Neural progenitor cell (in vitro differentiated cells): Measurements from ENCODE around the gene CBY1. TPM values are rescaled to one million over a fixed set of nuclear protein-coding genes. Genes with fewer than 3 reads are reported as not detected.

Source experiments
- DNase-seq: peaks from one replicate; pipeline ENCODE4 v3.0.0-alpha.2; 2016; ENCODE audit warnings: low spot score
- H2AFZ ChIP-seq: fragments of 200-600 bp; sonication (generic); replicated peaks from 2 replicates; pipeline ENCODE4 v1.6.1; 2016; ENCODE audit warnings: antibody characterized with exemption
- H3F3A ChIP-seq: fragments of 200-600 bp; sonication (generic); 2 replicates; pipeline ENCODE4 v1.6.1; 2016; ENCODE audit warnings: antibody characterized with exemption, low read depth
- H3K27ac ChIP-seq: fragments of 200-600 bp; sonication (generic); 2 replicates; pipeline ENCODE4 v1.5.1; 2016; ENCODE audit warnings: mild to moderate bottlenecking
- H3K27me3 ChIP-seq: fragments of 200-600 bp; sonication (generic); 2 replicates; pipeline ENCODE4 v1.6.1; 2016; ENCODE audit warnings: mild to moderate bottlenecking, moderate library complexity
- H3K36me3 ChIP-seq: fragments of 200-600 bp; sonication (generic); 2 replicates; pipeline ENCODE4 v1.5.1; 2016
- H3K4me1 ChIP-seq: fragments of 200-600 bp; sonication (generic); 2 replicates; pipeline ENCODE4 v1.6.1; 2016; ENCODE audit warnings: mixed run types
- H3K4me2 ChIP-seq: fragments of 200-600 bp; sonication (generic); 2 replicates; pipeline ENCODE4 v1.6.1; 2016
- H3K4me3 ChIP-seq: fragments of 200-600 bp; sonication (generic); 2 replicates; pipeline ENCODE4 v1.5.1; 2016
- H3K79me2 ChIP-seq: fragments of 200-600 bp; sonication (generic); 2 replicates; pipeline ENCODE4 v1.6.1; 2016; ENCODE audit warnings: low read depth
- H3K9ac ChIP-seq: fragments of 200-600 bp; sonication (generic); 2 replicates; pipeline ENCODE4 v1.6.1; 2016
- H3K9me3 ChIP-seq: fragments of 200-600 bp; sonication (generic); 2 replicates; pipeline ENCODE4 v1.5.1; 2016; ENCODE audit warnings: low read depth
- H4K20me1 ChIP-seq: fragments of 200-600 bp; sonication (generic); 2 replicates; pipeline ENCODE4 v1.6.1; 2016; ENCODE audit warnings: low read depth
- H3K27ac Mint-ChIP-seq: 3 replicates; pipeline ENCODE4 v1.8.0; 2021; ENCODE audit warnings: mixed read lengths
- H3K27me3 Mint-ChIP-seq: 2 replicates; pipeline ENCODE4 v1.8.0; 2022; ENCODE audit warnings: low read depth, mild to moderate bottlenecking, inconsistent platforms, moderate library complexity, mixed read lengths; ENCODE audit not compliant: insufficient read depth
- H3K36me3 Mint-ChIP-seq: 3 replicates; pipeline ENCODE4 v1.8.0; 2021; ENCODE audit warnings: mixed read lengths
- H3K4me1 Mint-ChIP-seq: 3 replicates; pipeline ENCODE4 v1.8.0; 2021; ENCODE audit warnings: mixed read lengths
- H3K4me3 Mint-ChIP-seq: 3 replicates; pipeline ENCODE4 v1.8.0; 2021; ENCODE audit warnings: mild to moderate bottlenecking, moderate library complexity, mixed read lengths
- H3K9me3 Mint-ChIP-seq: 3 replicates; pipeline ENCODE4 v1.8.0; 2020; ENCODE audit warnings: mixed read lengths
- EZH2 ChIP-seq: fragments of 200-600 bp; sonication (generic); IDR thresholded peaks from 2 replicates; pipeline ENCODE4 v1.6.1; 2017; ENCODE audit warnings: antibody characterized with exemption, mild to moderate bottlenecking, moderate library complexity
- EZH2phosphoT487 ChIP-seq: fragments of 200-600 bp; sonication (generic); IDR thresholded peaks from 2 replicates; pipeline ENCODE4 v1.6.1; 2017; ENCODE audit warnings: antibody characterized with exemption
- total RNA-seq: library from RNA; depleted of rRNA; stranded (reverse); fragments of >200 nt; gene quantifications from 2 replicates; pipeline ENCODE4 v1.2.3, GENCODE V29; 2015; ENCODE audit warnings: low replicate concordance
- TF ChIP-seq, protein P1 (sequence below): fragments of 200-600 bp; sonication (generic); IDR thresholded peaks from 2 replicates; pipeline ENCODE4 v1.5.1; 2017; ENCODE audit warnings: antibody characterized with exemption, mild to moderate bottlenecking

Gene CBY1
- total RNA-seq, 1 donor from 2014 or later, result 25.8 TPM

DNA sequence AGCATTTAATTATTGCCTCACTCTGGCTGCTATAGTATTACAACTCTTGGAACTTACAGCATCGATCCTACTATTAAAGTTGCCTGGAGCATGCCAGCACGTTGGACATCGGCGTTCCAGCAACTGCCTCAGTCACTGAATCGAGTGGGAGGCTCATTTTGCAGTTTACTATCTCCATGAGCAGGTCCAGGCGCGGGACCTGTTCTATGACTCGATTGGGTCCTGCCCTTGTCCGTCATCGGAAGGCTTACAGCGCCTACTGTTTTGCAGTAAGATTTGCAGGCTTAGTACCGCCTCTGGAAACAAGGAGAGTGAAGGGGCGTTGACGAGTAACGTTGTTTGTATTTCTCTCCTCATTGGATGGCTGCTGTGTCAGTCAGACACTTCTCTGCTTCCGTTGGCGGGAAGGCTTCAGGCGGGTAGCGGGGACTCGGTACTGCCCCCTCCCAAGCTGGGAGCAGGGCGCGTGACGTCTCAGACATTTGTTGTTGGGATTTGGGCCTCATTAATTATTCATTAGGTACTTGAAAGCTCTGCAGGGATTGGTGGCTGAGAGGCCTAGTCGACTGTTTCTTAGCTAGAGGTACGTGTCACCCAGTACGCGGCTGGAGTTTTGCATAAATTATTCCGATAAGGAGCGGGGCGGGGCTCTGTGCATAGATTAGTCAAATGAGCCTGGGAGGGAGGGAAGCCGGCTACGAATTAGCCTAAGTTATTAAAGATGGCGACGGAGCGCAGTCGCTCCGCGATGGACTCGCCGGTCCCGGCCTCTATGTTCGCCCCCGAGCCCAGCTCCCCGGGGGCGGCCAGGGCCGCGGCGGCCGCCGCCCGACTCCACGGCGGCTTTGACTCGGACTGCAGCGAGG lies 49.0 kb downstream of the CBY1 start, which contains the start of gene GTPBP1:
Gene GTPBP1, plus strand, starts transcription at position 710 of the 866 bp plus-strand sequence. Its CDS starts 12 bp downstream, at position 722.
- peaks cover 9% of the 10 kb centered on the region for H3K27me3 ChIP-seq
- H2AFZ ChIP-seq, result peak within 1 kb of the TSS; percentile 21
- peaks cover 23% of the 10 kb centered on the region for H3F3A ChIP-seq
- Mint-ChIP-seq H3K36me3 (no peaks in the 10 kb centered on the region), H3K9me3 (no peaks in the 10 kb centered on the region), H3K27me3 (peaks cover 20% of the 10 kb centered on the region), H3K27ac (peak within 1 kb of the TSS; percentile 97), H3K4me3 (peak within 1 kb of the TSS; percentile 95), H3K4me1 (peaks cover 42% of the 10 kb centered on the region)
- peak; percentile 100 for DNase-seq
- H3K36me3 ChIP-seq, result no peaks in the 10 kb centered on the region
- H3K9me3 ChIP-seq, result no peaks in the 10 kb centered on the region
- no peak for TF ChIP-seq EZH2phosphoT487
- no peak for TF ChIP-seq EZH2
- TF ChIP-seq, protein P1, sequence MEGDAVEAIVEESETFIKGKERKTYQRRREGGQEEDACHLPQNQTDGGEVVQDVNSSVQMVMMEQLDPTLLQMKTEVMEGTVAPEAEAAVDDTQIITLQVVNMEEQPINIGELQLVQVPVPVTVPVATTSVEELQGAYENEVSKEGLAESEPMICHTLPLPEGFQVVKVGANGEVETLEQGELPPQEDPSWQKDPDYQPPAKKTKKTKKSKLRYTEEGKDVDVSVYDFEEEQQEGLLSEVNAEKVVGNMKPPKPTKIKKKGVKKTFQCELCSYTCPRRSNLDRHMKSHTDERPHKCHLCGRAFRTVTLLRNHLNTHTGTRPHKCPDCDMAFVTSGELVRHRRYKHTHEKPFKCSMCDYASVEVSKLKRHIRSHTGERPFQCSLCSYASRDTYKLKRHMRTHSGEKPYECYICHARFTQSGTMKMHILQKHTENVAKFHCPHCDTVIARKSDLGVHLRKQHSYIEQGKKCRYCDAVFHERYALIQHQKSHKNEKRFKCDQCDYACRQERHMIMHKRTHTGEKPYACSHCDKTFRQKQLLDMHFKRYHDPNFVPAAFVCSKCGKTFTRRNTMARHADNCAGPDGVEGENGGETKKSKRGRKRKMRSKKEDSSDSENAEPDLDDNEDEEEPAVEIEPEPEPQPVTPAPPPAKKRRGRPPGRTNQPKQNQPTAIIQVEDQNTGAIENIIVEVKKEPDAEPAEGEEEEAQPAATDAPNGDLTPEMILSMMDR, result no peak
- peaks cover 18% of the 10 kb centered on the region for H3K4me1 ChIP-seq
- peak within 1 kb of the TSS; percentile 74 for H3K9ac ChIP-seq
- peak within 1 kb of the TSS; percentile 99 for H3K4me2 ChIP-seq
- H3K79me2 ChIP-seq, result peaks cover 47% of the 10 kb centered on the region
- peaks cover 45% of the 10 kb centered on the region for H4K20me1 ChIP-seq
- peak within 1 kb of the TSS; percentile 88 for H3K4me3 ChIP-seq
- peak within 1 kb of the TSS; percentile 60 for H3K27ac ChIP-seq

GRCh38 chr22:38706101-38706900 lies 49.9 kb downstream of the CBY1 start:
- peak overlapping the region; percentile 28 for H3K27ac Mint-ChIP-seq

DNA sequence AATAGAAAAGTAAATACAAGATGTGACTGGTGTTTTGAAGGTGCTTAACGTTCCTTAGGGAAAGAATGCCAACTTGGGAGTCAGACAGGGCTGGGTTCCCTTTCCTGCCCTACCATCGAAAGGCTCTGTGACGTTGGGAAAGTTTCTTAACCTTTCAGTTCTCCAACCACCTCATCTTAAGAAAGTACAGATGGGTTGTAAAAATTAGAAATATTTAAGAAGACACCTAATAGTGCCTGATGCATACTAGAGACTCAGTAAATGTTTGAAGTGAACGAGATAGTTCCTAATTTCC lies 50.4 kb downstream of the CBY1 start:
- H3K27ac Mint-ChIP-seq, result peak overlapping the region; percentile 28
- no peak overlapping the region for H2AFZ ChIP-seq
- H3K27ac ChIP-seq, result no peak overlapping the region

More at GRCh38 chr22:38706101-38706900, 49.9 kb downstream of the CBY1 start:
- no peak overlapping the region for H2AFZ ChIP-seq
- H3K36me3 ChIP-seq, result no peaks in the 10 kb centered on the region
- Mint-ChIP-seq H3K27me3 (peaks cover 19% of the 10 kb centered on the region), H3K4me1 (peaks cover 43% of the 10 kb centered on the region), H3K4me3 (peak overlapping the region; percentile 95), H3K36me3 (peaks cover 6% of the 10 kb centered on the region), H3K9me3 (no peaks in the 10 kb centered on the region)
- peaks cover 55% of the 10 kb centered on the region for H3K79me2 ChIP-seq
- peak overlapping the region; percentile 60 for H3K27ac ChIP-seq
- H3F3A ChIP-seq, result peaks cover 24% of the 10 kb centered on the region
- DNase-seq, result peak; percentile 64
- H3K4me1 ChIP-seq, result peaks cover 18% of the 10 kb centered on the region
- H4K20me1 ChIP-seq, result peaks cover 54% of the 10 kb centered on the region
- TF ChIP-seq EZH2phosphoT487, result no peak
- TF ChIP-seq, protein P1, result no peak
- peak; percentile 36 for TF ChIP-seq EZH2
- no peaks in the 10 kb centered on the region for H3K9me3 ChIP-seq
- H3K4me2 ChIP-seq, result peak overlapping the region; percentile 99
- H3K4me3 ChIP-seq, result peak overlapping the region; percentile 88
- H3K27me3 ChIP-seq, result peaks cover 8% of the 10 kb centered on the region
- peak overlapping the region; percentile 74 for H3K9ac ChIP-seq

More for the DNA sequence above, 50.4 kb downstream of the CBY1 start:
- peaks cover 59% of the 10 kb centered on the region for H4K20me1 ChIP-seq
- H3K9me3 ChIP-seq, result no peaks in the 10 kb centered on the region
- H3K4me1 ChIP-seq, result peaks cover 23% of the 10 kb centered on the region
- H3K36me3 ChIP-seq, result no peaks in the 10 kb centered on the region
- peak overlapping the region; percentile 74 for H3K9ac ChIP-seq
- no peak for DNase-seq
- TF ChIP-seq EZH2phosphoT487 (no peak), EZH2 (no peak)
- TF ChIP-seq, protein P1, result no peak
- peaks cover 60% of the 10 kb centered on the region for H3K79me2 ChIP-seq
- H3F3A ChIP-seq, result peaks cover 24% of the 10 kb centered on the region
- H3K4me1 Mint-ChIP-seq, result peaks cover 37% of the 10 kb centered on the region
- H3K4me2 ChIP-seq, result peak overlapping the region; percentile 99
- H3K27me3 ChIP-seq, result peaks cover 3% of the 10 kb centered on the region
- H3K36me3 Mint-ChIP-seq, result peaks cover 7% of the 10 kb centered on the region
- H3K4me3 Mint-ChIP-seq, result peak overlapping the region; percentile 95
- no peaks in the 10 kb centered on the region for H3K9me3 Mint-ChIP-seq
- H3K4me3 ChIP-seq, result peak overlapping the region; percentile 88
- peaks cover 15% of the 10 kb centered on the region for H3K27me3 Mint-ChIP-seq
